Left cardiac atrium (tissue), 4 donors: ENCODE results near the gene FAM236B. TPM values are rescaled to one million over a fixed set of nuclear protein-coding genes. Genes with fewer than 3 reads are reported as not detected.
"Not testable (repeated sequence)": the region's sequence is repeated elsewhere in the genome, so short reads cannot be mapped to it uniquely, and the experiment has no call there.

Source experiments
- ATAC-seq, 2 donors: fragments of 200-7000 bp; cut with Tn5 transposase; one replicate each; pipeline ENCODE4 v1.9.1; 2020; ENCODE audit warnings: mild to moderate bottlenecking in 2 of 2, moderate library complexity in 2 of 2
- DNase-seq: peaks from one replicate; pipeline ENCODE4 v3.0.0-alpha.2; 2020
- intact Hi-C, 2 donors: fragments of 100-400 bp; cut with DNase I; formaldehyde crosslinking; loops; one replicate each; pipeline versions ENCODE4 v1.14.1 to v1.15.1; 2022 to 2023
- long read RNA-seq: library from polyadenylated mRNA; unstranded; transcript quantifications from one replicate; pipeline ENCODE4 v2.0.0, GENCODE V29; 2021
- total RNA-seq, 2 donors: library from RNA; stranded (reverse); fragmentation: NEBNext Ultra II Directional; extraction: Animal tissue kit (Norgen Biotek cat#: 25700); gene quantifications; one replicate each; pipeline ENCODE4 v1.2.1, GENCODE V29; 2021
- donor health status: DM: no; HTN: yes; CAD: no.
- donor health status: DM: no; HTN: yes; CAD: no; lungs with severe emphysema.
- donor health status: DM: yes; HTN: yes; CAD: no.
- donor health status: Dilated cardiomyopathy.

Gene FAM236B
- total RNA-seq: not detected
- long read RNA-seq: 0 reads

- intact Hi-C loops, ATAC-seq: not testable (repeated sequence)
Observed at GRCh38 chrX:72782560-72782959, at the start of gene FAM236B. TSS of gene FAM236B (minus strand) at chrX:72782660. CDS start at chrX:72782560, 100 bp downstream.

DNA sequence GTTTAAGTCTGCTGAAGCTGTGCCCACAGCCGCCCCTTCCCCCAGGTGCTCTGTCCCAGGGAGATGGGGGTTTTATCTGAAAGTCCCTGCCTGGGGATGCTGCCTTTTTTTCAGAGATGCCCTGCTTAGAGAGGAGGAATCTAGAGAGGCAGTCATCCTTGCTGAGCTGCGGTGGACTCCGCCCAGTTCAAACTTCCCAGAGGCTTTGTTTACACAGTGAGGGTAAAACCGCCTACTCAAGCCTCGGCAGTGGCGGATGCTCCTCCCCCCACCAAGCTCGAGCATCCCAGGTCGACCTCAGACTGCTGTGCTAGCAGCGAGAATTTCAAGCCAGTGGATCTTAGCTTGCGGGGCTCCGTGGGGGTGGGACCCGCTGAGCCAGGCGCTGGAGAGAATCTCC, 48.2 kb upstream of the FAM236B start:
- DNase-seq, intact Hi-C loops, ATAC-seq: not testable (repeated sequence)

More at GRCh38 chrX:72782560-72782959, at the start of gene FAM236B:
- not testable (repeated sequence) for DNase-seq

DNA sequence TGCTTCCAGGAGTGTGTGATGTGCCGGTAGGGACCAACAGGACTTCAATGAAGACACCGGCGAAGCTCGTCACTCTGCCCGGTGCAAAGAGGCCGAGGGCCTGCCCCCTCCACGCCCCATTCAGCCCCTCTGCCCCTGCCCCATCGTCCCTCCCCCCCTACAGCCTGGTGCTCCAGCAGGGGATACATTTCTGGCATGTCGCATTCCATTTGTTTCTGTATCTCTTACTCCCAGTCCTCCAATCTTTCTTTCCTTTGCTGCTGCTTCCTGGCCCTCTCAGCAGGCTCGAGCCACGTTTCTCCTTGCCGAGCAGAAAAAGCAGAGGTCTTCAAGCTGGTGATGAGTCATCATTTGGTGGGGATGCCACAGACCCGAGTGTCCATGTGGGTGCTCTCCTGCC, 25.6 kb upstream of the FAM236B start, which contains the start of gene FAM236D:
FAM236D (minus strand) TSS at position 101 of the 400 bp plus-strand sequence; CDS start at position 1, 100 bp downstream.
- ATAC-seq, DNase-seq, intact Hi-C loops: not testable (repeated sequence)

- intact Hi-C loops, ATAC-seq, DNase-seq: not testable (repeated sequence)
Observed at GRCh38 chrX:72790390-72790789, 7.9 kb upstream of the FAM236B start.

GRCh38 chrX:72788142-72788541, 5.7 kb upstream of the FAM236B start:
- ATAC-seq, DNase-seq, intact Hi-C loops: not testable (repeated sequence)

GRCh38 chrX:72783964-72784363, 1.5 kb upstream of the FAM236B start:
- ATAC-seq: not testable (repeated sequence)

DNA sequence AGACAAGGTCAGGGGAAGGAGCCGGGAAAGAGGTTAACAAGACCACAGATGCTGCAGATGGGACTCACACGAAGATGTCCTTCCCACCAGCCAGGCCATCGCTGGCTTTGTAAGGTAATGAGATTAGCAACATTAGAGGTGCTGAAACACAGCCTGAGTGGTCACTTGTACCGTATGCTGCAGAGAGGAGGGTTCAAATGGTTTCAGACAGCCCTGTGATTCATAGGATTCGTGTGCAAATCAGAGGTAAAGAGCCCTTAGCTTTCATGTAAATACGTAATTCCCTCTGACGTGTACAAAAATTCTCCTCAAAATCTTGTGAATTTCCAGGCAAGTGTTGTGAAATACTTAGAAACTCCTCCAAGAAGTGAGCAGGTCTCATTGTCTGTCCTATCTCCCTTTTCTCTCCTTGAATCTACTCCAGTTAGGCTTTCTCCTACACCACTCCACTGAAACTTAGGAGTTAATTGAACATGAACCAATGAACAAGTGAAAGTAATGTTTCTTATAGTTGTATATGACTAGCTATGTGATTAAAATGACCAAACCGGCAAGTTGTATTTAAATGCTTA, 991 bp upstream of the FAM236B start:
- intact Hi-C loops, DNase-seq: not testable (repeated sequence)
- peak in 1 of 2 donors; percentile 67 for ATAC-seq

More at GRCh38 chrX:72783964-72784363, 1.5 kb upstream of the FAM236B start:
- DNase-seq, intact Hi-C loops: not testable (repeated sequence)

- intact Hi-C loops, ATAC-seq, DNase-seq: not testable (repeated sequence)
Observed at GRCh38 chrX:72778146-72778545, 4.3 kb downstream of the FAM236B start.

DNA sequence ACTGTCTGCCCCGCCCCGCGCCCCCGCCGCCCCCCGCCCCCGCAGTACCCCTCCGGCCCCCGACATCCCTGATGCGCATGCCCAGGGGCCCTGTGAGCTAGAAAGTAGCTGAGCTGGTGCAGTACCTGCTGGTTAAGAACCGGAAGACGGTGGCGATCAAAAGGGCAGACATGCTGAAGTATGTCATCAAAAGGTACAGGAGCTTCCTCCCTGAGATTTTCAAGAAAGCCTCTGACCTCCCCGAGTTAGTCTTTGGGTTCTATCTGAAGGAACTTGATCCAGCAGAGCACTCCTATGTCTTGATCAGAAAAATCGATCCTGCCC, 5.0 kb downstream of the FAM236B start:
- DNase-seq, intact Hi-C loops: not testable (repeated sequence)
- peak in 1 of 2 donors; percentile 67 for ATAC-seq

DNA sequence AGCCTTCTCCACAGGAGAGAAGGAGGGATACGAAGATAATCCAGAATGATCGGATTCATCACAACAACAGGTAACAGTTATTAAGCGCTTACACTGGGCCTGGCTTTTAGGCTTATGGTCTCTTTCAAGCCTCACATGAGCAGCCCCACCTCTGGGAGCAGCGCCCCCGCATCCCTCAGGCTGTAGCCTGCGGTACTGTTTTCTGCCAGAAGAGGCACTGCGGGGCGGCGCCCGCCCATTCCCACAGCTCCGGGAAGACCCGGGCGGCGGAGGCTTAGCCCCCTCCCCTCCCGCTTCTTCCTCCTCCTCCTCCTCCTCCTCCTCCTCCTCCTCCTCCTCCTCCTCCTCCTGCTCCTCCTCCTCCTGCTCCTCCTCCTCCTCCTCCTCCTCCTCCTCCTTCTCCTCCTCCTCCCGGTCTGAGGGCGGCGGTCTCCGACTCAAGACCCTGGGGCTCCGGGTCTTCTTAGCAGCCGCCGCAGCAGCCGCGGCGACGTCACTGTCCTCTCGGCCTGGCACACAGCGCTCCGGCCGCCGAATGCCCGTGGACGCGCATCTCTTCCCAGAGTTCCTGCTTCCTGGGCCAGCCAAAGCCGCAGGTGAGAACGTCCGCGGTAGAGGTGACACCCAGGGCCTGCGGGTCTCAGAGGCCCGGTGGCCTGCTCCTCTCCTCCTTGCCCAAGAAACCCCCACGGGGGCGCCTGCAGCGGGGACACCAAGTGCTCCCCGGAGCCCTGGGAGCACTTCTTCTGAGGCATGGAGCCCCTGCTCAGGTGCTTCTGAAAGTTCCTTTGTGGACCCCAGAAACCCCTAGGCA, 5.6 kb downstream of the FAM236B start, which contains the start of gene DMRTC1B:
DMRTC1B (plus strand) TSS at position 238 of the 814 bp plus-strand sequence. CDS start 68,246 bp downstream, outside the sequence.
- peak; percentile 80 to 86 for ATAC-seq
- DNase-seq, intact Hi-C loops: not testable (repeated sequence)

GRCh38 chrX:72760454-72760853, 22.0 kb downstream of the FAM236B start:
- DNase-seq, ATAC-seq, intact Hi-C loops: not testable (repeated sequence)

DNA sequence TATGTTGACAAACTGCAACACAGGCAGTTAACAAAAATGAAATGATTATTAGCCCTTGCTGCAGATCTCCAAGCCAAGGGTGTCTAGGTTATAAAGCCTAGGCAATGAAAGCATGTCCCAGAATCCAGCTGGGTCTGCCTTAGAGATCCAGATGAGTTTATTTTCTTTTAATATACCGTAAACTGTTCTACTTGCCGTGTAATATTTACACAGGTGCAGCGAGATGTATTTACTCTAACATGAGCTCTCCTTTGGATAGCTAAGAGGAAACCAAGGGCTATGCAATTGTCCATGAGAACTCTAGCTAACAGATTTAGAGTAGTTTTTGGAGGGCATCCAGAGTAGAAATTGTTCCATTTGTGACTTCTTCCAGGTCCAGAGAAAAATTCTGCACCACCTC, 33.9 kb downstream of the FAM236B start:
- intact Hi-C loops, ATAC-seq: not testable (repeated sequence)

DNA sequence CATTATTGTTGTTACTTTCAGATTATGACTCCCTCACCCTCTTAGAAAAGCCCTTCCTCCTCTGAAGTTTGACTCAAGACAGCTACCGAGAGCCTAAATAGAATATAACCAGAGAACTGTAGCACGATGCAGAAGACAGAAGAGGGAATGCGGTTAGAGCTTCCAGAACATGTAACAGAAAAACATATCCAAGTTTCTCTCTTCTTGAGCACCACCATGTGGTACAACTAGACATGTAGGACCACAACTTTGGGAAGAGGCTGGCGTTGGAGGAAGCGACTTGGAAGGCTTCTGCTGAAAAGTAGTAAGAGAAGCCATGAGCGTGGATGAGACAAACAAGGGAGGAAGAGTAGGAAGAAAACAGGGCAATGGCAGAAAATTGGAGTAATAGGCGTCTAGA, 36.9 kb downstream of the FAM236B start:
- intact Hi-C loops, ATAC-seq, DNase-seq: not testable (repeated sequence)

More for the DNA sequence above, 33.9 kb downstream of the FAM236B start:
- not testable (repeated sequence) for DNase-seq

DNA sequence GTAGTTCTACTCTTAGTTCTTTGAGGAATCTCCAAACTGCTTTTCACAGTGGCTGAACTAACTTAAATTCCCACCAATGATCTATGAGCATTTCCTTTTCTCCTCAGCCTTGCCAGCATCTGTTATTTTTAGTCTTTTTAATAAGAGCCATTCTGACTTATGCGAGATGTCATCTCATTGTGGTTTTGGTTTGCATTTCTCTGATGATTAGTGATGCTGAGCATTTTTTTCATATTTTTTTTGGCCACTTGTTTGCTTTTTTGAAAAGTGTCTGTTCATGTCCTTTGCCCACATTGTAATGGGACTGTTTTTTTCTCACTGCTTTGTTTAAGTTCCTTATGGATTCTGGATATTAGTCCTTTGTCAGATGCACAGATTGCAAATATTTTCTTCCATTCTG, 46.9 kb downstream of the FAM236B start:
- DNase-seq (no peak), ATAC-seq (no peak)
- intact Hi-C loops: no loop called here

DNA sequence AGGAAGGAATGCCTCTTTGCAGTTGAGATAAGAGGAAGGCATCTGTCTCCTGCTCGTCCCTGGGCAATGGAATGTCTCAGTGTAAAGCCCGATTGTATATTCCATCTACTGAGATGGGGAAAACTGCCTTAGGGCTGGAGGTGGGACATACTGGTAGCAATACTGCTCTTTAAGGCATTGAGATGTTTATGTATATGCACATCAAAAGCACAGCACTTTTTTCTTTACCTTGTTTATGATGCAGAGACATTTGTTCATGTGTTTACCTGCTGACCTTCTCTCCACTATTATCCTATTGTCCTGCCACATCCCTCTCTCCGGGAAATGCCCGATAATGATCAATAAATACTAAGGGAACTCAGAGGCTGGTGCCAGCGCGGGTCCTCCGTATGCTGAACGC, 48.8 kb downstream of the FAM236B start:
- intact Hi-C loops, DNase-seq, ATAC-seq: not testable (repeated sequence)

Other genes starting within 250 kb of the FAM236B start
- gene HDAC8, start 209.8 kb downstream of the FAM236B start, total RNA-seq: 10 to 100 TPM; 14.6 to 19.2 TPM
- gene PHKA1, start 68.4 kb downstream of the FAM236B start, total RNA-seq: 10 to 100 TPM in 1 of 2 donors, 1 to 10 TPM in 1; 7.3 to 10.3 TPM
- not detected for gene DMRTC1B, start 5.8 kb downstream of the FAM236B start, total RNA-seq
- not detected for gene FAM236D, start 25.6 kb upstream of the FAM236B start, total RNA-seq
- gene FAM236C, start 130.0 kb upstream of the FAM236B start, total RNA-seq: not detected
- not detected for gene FAM236A, start 155.5 kb upstream of the FAM236B start, total RNA-seq
- not detected for gene DMRTC1, start 161.2 kb upstream of the FAM236B start, total RNA-seq
- gene PABPC1L2B, start 220.3 kb upstream of the FAM236B start, total RNA-seq: not detected